22Rv1 (cell line): ENCODE measurements around the gene ATG2B.

Source experiments
- ZFX ChIP-seq: fragments of 450-650 bp; IDR thresholded peaks from 2 replicates; pipeline ENCODE4 v1.6.1; 2017; ENCODE audit warnings: antibody characterized with exemption, borderline replicate concordance
- TF ChIP-seq, protein P1 (sequence below): fragments of 450-650 bp; IDR thresholded peaks from 2 replicates; pipeline ENCODE4 v1.5.1; 2017; ENCODE audit warnings: mild to moderate bottlenecking

DNA sequence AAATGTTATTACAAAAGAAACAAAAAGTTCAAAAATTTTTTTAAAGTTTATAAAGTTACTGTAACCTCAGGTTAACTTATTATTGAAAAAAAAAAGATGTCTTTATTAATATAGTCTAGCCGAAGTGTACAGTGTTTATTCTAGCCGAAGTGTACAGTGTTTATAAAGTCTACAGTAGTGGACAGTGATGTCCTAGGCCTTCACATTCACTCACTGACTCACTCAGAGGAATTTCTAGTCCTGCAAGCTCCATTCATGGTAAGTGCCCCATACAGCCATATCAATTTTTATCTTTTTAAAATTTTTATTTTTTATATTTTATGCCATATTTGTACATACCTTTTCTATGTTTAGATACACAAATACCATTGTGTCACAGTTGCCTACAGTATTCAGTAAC lies 10.4 kb downstream of the ATG2B start:
- TF ChIP-seq, protein P1, sequence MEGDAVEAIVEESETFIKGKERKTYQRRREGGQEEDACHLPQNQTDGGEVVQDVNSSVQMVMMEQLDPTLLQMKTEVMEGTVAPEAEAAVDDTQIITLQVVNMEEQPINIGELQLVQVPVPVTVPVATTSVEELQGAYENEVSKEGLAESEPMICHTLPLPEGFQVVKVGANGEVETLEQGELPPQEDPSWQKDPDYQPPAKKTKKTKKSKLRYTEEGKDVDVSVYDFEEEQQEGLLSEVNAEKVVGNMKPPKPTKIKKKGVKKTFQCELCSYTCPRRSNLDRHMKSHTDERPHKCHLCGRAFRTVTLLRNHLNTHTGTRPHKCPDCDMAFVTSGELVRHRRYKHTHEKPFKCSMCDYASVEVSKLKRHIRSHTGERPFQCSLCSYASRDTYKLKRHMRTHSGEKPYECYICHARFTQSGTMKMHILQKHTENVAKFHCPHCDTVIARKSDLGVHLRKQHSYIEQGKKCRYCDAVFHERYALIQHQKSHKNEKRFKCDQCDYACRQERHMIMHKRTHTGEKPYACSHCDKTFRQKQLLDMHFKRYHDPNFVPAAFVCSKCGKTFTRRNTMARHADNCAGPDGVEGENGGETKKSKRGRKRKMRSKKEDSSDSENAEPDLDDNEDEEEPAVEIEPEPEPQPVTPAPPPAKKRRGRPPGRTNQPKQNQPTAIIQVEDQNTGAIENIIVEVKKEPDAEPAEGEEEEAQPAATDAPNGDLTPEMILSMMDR = no peak
- TF ChIP-seq ZFX = no peak
